ENCODE results near the gene BNIP3.
"Not testable (repeated sequence)": the region's sequence is repeated elsewhere in the genome, so short reads cannot be mapped to it uniquely, and the experiment has no call there.

The BNIP3 gene

DNA sequence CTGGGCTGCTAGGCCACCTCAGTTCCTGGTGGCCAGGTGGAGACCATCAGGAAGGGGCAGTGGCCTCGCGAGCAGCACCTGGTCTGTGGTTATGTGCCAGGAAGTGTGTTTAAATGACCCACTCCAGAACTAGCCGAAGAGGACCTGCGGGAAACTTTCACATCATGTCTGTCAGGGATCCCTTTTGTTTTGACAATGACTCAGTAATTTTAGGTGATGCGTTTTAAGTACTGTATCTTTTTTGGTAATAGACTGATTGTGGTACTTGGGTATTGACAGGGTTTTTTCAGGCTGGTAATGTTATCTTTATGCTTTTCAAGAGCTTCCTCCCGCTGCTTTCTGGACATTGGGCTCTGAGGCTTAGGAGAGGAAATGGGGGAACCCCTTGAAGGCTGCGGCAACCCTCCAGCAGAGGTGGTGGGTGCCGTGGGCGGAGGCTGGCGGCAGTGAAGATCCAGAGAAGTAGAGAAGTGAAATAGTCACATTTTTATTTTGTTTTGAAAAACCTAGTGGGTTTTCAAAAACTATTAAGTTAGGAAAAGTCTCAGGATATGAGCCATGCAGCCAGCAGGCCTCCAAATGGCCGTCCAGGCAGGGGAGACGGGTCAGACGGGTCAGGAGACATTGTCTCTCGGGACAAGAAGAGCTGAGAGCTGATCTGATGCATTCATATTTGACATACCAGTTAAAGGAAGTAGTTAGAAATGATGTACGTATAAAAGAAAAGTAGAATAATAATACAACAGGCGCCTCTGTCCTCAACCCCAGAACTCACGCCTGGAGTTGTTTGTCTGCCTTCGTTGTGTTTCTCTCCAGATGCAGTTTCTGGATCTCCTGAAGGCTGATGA is 53.3 kb downstream of the BNIP3 start:
- no peak for DNase-seq

DNA sequence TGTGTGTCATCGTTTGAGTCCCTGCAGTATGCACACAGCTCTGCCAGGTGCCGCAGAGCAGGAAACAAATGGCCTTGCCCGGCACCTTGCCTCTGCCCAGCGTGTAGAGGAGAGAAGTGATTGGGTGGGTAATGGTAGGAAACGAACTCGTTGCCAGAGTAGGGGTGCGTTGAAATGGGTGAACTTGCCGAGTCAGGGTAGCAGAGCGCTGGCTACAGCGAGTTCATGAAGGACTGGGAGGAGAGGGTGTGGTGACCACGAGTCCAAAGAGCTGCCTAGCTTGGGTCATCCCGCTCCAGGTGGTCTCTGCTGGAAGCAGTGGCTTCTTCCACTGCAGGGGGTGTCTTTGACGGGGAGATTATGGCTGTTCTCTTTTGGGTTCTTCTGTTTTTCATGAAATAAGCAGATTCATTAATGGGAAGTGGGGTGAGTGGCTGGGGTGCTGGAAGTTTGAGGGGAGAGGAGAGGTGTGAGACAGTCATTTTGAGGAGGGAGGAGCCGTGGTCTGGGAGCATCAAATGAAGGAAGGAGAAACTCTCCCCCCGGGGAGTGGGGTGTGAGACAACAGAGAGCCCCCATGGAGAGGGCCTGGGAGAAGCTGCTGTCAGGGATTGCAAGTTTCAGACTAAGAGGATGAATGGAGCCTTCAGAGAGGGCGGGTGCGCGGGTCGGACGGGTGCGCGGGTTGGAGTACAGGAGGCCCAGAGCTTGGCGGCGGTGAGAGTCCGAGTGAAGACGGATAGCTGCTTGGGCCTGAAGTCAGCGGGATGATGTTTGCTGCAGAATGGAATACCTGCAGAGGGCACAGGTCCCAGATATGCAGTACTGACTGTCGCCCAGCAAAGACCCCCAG is 54.8 kb downstream of the BNIP3 start:
- DNase-seq, result no peak

DNA sequence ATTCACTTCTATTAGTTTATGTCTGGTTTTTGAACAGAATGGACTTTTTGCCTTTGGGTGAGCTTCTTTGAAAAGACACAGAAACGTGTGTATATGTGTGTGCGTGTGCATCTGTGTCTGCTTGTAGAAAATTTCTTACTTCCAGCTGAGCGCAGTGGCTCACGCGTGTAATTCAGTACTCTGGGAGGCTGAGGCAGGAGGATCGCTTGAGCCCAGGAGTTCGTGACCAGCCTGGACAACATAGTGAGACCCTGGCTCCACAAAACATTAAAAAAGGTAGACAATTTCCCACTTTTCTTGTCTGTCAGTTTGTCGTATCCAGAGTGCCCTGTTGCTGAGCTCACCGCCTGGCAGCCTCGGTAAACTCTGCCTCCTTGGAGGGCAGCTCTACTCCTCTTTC is 55.5 kb downstream of the BNIP3 start:
- DNase-seq, result no peak

DNA sequence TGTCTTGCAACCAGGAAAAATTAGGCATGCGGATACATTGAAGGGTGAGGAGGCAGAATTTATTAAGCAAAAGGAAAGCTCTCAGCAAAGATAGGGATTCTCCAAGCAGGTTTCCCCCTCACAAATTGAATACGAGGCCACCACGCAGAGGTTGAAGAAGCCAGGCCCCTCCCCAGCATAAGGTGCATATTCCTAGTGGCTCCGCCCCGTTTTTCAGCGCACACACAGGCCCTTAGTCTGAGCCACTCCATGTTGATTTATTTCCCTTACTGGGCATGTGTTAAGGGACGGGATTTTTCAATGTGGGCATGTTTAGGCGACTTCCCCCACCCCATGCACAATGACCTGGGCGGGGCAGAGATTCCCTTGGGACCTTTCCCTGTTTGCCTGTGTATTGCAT is 56.0 kb downstream of the BNIP3 start:
- no peak for DNase-seq

DNA sequence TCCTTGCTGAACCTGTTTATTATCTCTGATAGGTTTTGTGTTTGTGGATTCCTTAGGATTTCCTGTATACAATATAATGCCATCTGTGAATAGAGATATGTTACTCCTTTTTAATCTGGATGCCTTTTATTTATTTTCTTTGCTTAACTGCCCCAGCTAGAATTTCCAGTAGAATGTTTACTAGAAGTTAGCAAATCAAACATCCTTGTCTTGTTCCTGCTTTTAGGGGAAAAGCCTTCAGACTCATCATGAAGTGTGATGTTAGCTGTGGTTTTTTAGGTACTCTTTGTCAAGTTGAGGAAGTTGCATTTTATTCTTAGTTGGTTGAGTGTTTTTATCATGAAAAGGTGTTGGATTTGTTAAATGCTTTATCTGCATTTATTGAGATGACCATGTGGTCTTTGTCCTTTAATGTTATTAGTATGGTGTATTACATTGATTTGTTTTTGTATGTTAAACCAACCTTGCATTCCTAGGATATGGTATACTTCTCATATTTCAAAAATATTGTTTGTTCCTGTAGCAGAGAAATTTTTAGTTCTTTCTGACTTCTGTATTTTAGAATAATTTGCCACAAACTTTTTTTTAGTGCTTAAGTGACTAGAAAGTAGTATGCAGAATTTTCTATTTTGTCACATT is 56.6 kb downstream of the BNIP3 start:
- no peak for DNase-seq

DNA sequence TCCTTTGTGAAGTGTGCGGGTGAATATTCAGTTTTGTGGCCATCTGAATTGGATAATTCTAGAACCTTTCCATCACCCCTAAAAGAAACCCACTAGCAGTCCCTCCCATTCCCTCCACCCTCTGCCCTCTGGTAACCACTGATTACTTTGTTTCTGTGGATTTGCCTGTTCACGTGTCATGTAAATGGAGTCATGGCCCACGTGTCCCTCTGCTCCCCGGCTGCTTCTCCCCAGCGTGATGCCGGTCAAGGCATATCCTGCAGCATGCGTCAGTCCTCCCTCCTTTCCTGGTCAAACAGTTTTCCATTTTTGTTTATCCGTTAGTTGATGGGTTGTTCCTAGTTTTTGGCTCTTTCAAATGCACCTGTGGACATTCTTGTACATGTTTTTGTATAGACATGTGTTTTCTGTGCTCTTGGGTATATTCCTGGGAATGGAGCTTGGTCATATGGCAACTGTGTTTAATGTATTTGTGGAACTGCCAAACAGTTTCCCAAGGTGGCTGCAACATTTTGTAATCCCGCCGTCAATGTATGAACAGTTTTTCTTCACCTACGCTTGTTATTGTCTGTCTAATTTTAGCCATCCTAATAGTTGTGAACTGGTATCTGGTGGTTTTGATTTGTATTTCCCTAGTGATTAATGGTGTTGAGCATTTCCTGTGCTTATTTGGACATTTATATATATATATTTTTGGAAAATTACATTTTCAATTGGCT is 58.5 kb downstream of the BNIP3 start:
- DNase-seq, result no peak

DNA sequence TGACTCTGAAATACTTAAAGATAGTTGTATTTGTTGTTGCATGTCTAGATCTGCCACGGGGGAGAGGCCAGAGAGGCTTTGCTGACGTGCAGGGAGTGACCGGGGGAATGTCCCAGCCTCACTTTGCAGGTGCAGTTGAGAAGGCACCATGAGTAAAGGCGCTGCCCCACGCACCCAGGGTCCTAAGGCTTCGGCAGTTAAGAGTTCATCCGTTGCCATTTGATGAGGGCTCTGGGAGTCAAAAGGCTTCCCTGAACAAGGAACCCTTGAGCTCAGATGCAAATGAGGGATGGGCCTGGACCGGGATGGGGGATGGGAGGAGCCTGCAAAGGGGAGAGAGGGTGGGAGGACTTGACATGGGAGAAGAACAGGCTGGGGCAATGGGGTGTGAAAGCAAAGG is 60.5 kb downstream of the BNIP3 start:
- DNase-seq, result no peak

DNA sequence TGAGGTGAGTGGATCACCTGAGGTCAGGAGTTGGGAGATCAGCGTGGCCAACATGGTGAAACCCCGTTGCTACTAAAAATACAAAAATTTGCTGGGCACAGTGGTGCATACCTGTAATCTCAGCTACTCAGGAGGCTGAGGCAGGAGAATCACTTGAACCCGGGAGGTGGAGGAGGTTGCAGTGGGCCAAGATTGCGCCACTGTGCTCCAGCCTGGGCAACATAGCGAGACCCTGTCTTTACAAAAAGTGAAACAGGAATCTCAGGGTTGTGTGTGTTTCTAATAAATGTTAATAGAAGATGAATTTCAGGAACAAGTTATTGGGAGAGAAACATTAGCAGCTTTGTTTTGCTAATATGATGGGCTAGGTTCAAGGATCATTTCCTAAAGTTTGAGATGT is 61.0 kb downstream of the BNIP3 start:
- DNase-seq, result no peak

DNA sequence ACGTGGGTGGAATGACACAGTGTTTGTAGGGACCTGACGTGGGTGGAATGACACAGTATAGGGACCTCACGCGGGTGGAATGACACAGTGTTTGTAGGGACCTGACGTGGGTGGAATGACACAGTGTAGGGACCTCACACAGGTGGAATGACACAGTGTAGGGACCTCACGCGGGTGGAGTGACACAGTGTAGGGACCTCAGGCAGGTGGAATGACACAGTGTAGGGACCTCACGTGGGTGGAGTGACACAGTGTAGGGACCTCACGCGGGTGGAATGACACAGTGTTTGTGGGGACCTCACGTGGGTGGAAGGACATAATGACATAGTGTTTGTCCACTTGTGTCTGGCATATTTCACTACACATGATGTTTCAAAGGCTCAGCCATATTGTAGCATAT is 61.6 kb downstream of the BNIP3 start:
- no peak for DNase-seq

DNA sequence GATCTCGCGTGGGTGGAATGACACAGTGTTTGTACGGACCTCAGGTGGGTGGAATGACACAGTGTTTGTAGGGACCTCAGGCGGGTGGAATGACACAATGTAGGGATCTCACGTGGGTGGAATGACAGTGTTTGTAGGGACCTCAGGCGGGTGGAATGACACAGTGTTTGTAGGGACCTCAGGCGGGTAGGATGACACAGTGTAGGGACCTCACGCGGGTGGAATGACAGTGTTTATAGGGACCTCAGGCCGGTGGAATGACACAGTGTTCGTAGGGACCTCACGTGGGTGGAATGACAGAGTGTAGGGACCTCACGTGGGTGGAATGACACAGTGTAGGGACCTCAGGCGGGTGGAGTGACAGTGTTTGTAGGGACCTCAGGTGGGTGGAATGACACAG is 62.3 kb downstream of the BNIP3 start:
- not testable (repeated sequence) for DNase-seq
